Left forelimb (tissue), 1 donor: ENCODE data around the gene MNAT1.
"Not testable (repeated sequence)": the region's sequence is repeated elsewhere in the genome, so short reads cannot be mapped to it uniquely, and the experiment has no call there.

Source experiments
- DNase-seq: peaks from one replicate; pipeline ENCODE4 v3.0.0-alpha.2; 2018; ENCODE audit warnings: low spot score

MNAT1 gene

GRCh38 chr14:60734465-60735242 is at the start of gene MNAT1:
TSS of gene MNAT1 (plus strand) at chr14:60734761. CDS start at chr14:60734863, 102 bp downstream.
- peak; percentile 89 for DNase-seq

- no peak for DNase-seq
These were observed 47.7 kb upstream of the MNAT1 start for GRCh38 chr14:60686865-60687264.

GRCh38 chr14:60691383-60692113 is 43.0 kb upstream of the MNAT1 start:
- no peak for DNase-seq

GRCh38 chr14:60695327-60695726 is 39.2 kb upstream of the MNAT1 start:
- DNase-seq = no peak

GRCh38 chr14:60700598-60700997 is 34.0 kb upstream of the MNAT1 start:
- DNase-seq = no peak

- no peak for DNase-seq
These were observed 29.5 kb upstream of the MNAT1 start for GRCh38 chr14:60705100-60705499.

GRCh38 chr14:60707858-60708257 is 26.7 kb upstream of the MNAT1 start:
- no peak for DNase-seq

- DNase-seq = no peak
These were observed 24.1 kb upstream of the MNAT1 start for GRCh38 chr14:60710494-60710893.

- no peak for DNase-seq
These were observed 21.0 kb upstream of the MNAT1 start for GRCh38 chr14:60713513-60713912.

GRCh38 chr14:60720391-60720790 is 14.2 kb upstream of the MNAT1 start:
- DNase-seq = no peak

- DNase-seq = no peak
These were observed 13.6 kb upstream of the MNAT1 start for GRCh38 chr14:60720962-60721325.

GRCh38 chr14:60721326-60722106 is 13.0 kb upstream of the MNAT1 start:
- DNase-seq = peak; percentile 75

- peak; percentile 71 for DNase-seq
These were observed 12.5 kb upstream of the MNAT1 start for GRCh38 chr14:60722107-60722356.

GRCh38 chr14:60722357-60723115 is 12.0 kb upstream of the MNAT1 start:
- peak; percentile 75 for DNase-seq

- peak; percentile 77 for DNase-seq
These were observed 11.2 kb upstream of the MNAT1 start for GRCh38 chr14:60723116-60723906.

- peak; percentile 76 for DNase-seq
These were observed 10.5 kb upstream of the MNAT1 start, which contains the start of gene SIX4 for GRCh38 chr14:60723907-60724618. TSS of gene SIX4 (minus strand) at chr14:60724351. CDS start at chr14:60724074, 277 bp downstream.

- DNase-seq = not testable (repeated sequence)
These were observed 3.3 kb upstream of the MNAT1 start for GRCh38 chr14:60731291-60731690.

- DNase-seq = no peak
These were observed 1.6 kb upstream of the MNAT1 start for GRCh38 chr14:60732840-60733483.

GRCh38 chr14:60735416-60735815 is 855 bp downstream of the MNAT1 start:
- no peak for DNase-seq

GRCh38 chr14:60736494-60736893 is 1.9 kb downstream of the MNAT1 start:
- DNase-seq = no peak
